Adipocyte (in vitro differentiated cells): Measurements from ENCODE around the gene KRTCAP3.

Experiments used
- DNase-seq: peaks from one replicate; pipeline ENCODE4 v3.0.0-alpha.2; 2015; ENCODE audit warnings: low read depth
- H3K27me3 ChIP-seq: replicated peaks from 2 replicates; pipeline ENCODE4 v1.7.0; 2013; ENCODE audit warnings: mild to moderate bottlenecking, low read length, moderate library complexity; ENCODE audit not compliant: control insufficient read depth, insufficient read depth
- H3K36me3 ChIP-seq: 2 replicates; pipeline ENCODE4 v1.7.0; 2013; ENCODE audit warnings: low read length, mild to moderate bottlenecking, moderate library complexity; ENCODE audit not compliant: control insufficient read depth, insufficient read depth, severe bottlenecking
- H3K4me1 ChIP-seq: 2 replicates; pipeline ENCODE4 v1.7.0; 2013; ENCODE audit warnings: mild to moderate bottlenecking, low read length, moderate library complexity; ENCODE audit not compliant: control insufficient read depth, insufficient read depth
- H3K4me3 ChIP-seq: 2 replicates; pipeline ENCODE4 v1.7.0; 2013; ENCODE audit warnings: mild to moderate bottlenecking, low read length, moderate library complexity
- H3K9ac ChIP-seq: 2 replicates; pipeline ENCODE4 v1.7.0; 2013; ENCODE audit warnings: mild to moderate bottlenecking, low read length, moderate library complexity
- H3K9me3 ChIP-seq: 2 replicates; pipeline ENCODE4 v1.7.0; 2013; ENCODE audit warnings: mild to moderate bottlenecking, low read length, moderate library complexity; ENCODE audit not compliant: control insufficient read depth

Gene KRTCAP3

DNA sequence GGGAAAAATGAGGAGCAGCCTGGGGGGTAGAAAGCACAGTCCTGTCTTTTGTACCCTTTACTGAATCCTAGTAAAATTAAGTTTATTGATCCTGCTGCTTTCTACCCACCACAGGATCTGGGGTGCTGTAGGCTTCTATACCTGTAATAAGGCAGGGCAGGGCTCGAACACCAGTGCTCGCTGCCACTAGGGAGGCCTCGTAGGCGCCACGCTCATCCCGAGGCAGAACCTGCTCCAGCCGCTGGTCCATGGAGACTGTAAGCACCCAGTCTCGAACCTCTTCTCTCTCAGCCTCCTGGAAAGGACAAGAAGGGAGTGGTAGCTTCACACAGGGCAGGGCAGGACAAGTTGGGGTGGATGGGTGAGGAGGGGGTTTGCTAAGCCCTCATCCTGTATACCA lies 3.0 kb downstream of the KRTCAP3 start:
- Histone ChIP-seq H3K4me1 (no peaks in the 10 kb centered on the region), H3K9me3 (no peaks in the 10 kb centered on the region), H3K36me3 (peaks cover 61% of the 10 kb centered on the region)

GRCh38 chr2:27445615-27446014 lies 3.4 kb downstream of the KRTCAP3 start:
- H3K36me3 ChIP-seq = peaks cover 59% of the 10 kb centered on the region
- H3K9me3 ChIP-seq = no peaks in the 10 kb centered on the region
- no peak for DNase-seq
- H3K4me1 ChIP-seq = no peaks in the 10 kb centered on the region
- no peak overlapping the region for H3K9ac ChIP-seq
- no peak overlapping the region for H3K4me3 ChIP-seq
- H3K27me3 ChIP-seq = no peaks in the 10 kb centered on the region

More for the DNA sequence above, 3.0 kb downstream of the KRTCAP3 start:
- Histone ChIP-seq H3K4me3 (no peak overlapping the region), H3K27me3 (no peaks in the 10 kb centered on the region), H3K9ac (no peak overlapping the region)
- no peak for DNase-seq

DNA sequence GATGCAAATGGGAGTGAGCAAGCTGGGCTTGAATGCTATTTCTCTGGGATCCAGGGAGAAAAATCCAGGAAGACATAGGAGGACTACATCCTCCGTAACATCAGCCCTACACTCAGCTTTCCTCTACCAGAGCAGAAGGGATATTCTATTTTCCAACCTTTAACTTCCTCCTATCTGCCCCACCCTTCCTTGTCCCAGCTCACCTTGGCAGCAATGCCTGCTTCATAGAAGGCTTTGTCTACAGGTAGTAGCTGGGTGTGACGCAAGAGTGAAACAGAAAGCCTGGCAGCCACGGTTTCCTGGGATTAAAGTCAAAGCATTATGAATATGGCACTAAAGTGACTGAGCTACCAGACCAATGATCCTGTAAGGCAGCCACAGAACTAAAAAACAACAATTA lies 3.9 kb downstream of the KRTCAP3 start:
- no peak for DNase-seq
- no peaks in the 10 kb centered on the region for H3K9me3 ChIP-seq
- peaks cover 54% of the 10 kb centered on the region for H3K36me3 ChIP-seq
- no peaks in the 10 kb centered on the region for H3K27me3 ChIP-seq
- H3K4me1 ChIP-seq = no peaks in the 10 kb centered on the region
- H3K9ac ChIP-seq = no peak overlapping the region
- H3K4me3 ChIP-seq = no peak overlapping the region

DNA sequence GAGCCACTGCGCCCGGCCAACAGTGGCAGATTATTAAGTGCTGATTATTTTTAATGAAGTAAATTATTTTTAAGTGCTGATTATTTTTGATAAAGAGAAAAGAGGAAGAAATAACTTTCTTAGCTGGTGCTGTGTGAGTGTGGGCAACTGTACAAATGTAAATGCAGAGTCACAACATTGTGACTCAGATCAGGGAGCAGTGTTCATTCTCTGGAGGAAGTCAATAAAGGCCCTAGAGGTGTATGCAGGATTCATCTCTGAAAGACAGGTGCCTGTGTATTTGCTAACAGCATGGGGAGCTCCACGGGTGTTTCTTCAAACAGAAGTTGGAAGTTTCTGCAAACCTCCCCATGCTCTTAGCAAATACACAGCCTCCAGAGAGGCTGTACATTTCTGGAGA lies 6.2 kb downstream of the KRTCAP3 start:
- DNase-seq = no peak
- no peaks in the 10 kb centered on the region for H3K9me3 ChIP-seq
- H3K36me3 ChIP-seq = peaks cover 60% of the 10 kb centered on the region
- H3K27me3 ChIP-seq = no peaks in the 10 kb centered on the region
- no peak overlapping the region for H3K4me3 ChIP-seq
- H3K4me1 ChIP-seq = no peaks in the 10 kb centered on the region
- H3K9ac ChIP-seq = no peak overlapping the region

DNA sequence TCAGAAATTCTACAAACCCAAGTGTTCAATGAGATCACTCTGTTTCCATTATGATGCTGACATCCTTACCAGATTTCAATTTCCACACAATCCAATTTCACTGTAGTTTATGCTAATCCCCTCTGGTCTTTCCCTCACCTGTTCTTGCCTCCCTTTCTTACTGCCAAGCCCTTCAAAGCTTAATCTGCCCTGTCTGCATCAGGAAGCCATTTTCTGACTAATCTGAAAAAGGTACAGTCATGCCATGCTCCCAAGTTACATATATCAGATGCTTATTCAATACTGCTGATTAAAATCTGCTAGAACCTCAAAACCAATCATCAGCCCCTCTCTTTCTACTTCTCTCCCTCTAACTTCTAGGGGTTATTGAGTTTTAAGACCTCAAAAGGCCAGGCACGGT lies 8.9 kb downstream of the KRTCAP3 start:
- no peak for DNase-seq
- no peak overlapping the region for H3K4me3 ChIP-seq
- no peaks in the 10 kb centered on the region for H3K9me3 ChIP-seq
- H3K36me3 ChIP-seq = peaks cover 65% of the 10 kb centered on the region
- no peaks in the 10 kb centered on the region for H3K27me3 ChIP-seq
- no peaks in the 10 kb centered on the region for H3K4me1 ChIP-seq
- no peak overlapping the region for H3K9ac ChIP-seq

GRCh38 chr2:27453968-27454367 lies 11.8 kb downstream of the KRTCAP3 start:
- Histone ChIP-seq H3K9ac (no peak overlapping the region), H3K4me3 (no peak overlapping the region), H3K27me3 (no peaks in the 10 kb centered on the region), H3K4me1 (no peaks in the 10 kb centered on the region), H3K36me3 (peaks cover 72% of the 10 kb centered on the region), H3K9me3 (no peaks in the 10 kb centered on the region)
- DNase-seq = no peak

GRCh38 chr2:27461118-27461517 lies 18.9 kb downstream of the KRTCAP3 start:
- Histone ChIP-seq H3K9me3 (no peaks in the 10 kb centered on the region), H3K4me1 (no peaks in the 10 kb centered on the region), H3K4me3 (no peak overlapping the region), H3K36me3 (peaks cover 55% of the 10 kb centered on the region), H3K27me3 (no peaks in the 10 kb centered on the region), H3K9ac (no peak overlapping the region)
- no peak for DNase-seq

DNA sequence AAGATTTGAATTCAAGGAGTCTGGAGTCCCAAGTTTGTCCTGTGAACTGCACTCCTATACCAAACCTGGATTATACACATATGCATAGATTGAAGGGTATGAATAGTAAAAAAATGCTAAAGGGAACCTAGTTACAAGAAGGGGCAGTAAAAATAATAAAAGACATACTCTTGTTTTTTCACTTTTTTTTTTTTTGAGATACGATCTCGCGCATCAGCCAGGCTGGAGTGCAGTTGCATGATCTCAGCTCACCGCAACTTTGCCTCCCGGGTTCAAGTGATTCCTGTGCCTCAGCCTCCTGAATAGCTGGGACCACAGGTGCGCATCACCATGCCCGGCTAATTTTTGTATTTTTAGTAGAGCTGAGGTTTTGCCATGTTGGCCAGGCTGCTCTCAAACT lies 22.3 kb downstream of the KRTCAP3 start:
- no peaks in the 10 kb centered on the region for H3K4me1 ChIP-seq
- H3K9ac ChIP-seq = no peak overlapping the region
- no peak overlapping the region for H3K4me3 ChIP-seq
- H3K27me3 ChIP-seq = no peaks in the 10 kb centered on the region
- peaks cover 27% of the 10 kb centered on the region for H3K36me3 ChIP-seq
- DNase-seq = no peak
- no peaks in the 10 kb centered on the region for H3K9me3 ChIP-seq

GRCh38 chr2:27471961-27472360 lies 29.8 kb downstream of the KRTCAP3 start:
- no peaks in the 10 kb centered on the region for H3K9me3 ChIP-seq
- DNase-seq = no peak

GRCh38 chr2:27485496-27485895 lies 43.3 kb downstream of the KRTCAP3 start:
- Histone ChIP-seq H3K9ac (no peak overlapping the region), H3K9me3 (no peaks in the 10 kb centered on the region), H3K4me3 (no peak overlapping the region), H3K27me3 (no peaks in the 10 kb centered on the region), H3K36me3 (peaks cover 35% of the 10 kb centered on the region), H3K4me1 (peaks cover 8% of the 10 kb centered on the region)
- no peak for DNase-seq

More at GRCh38 chr2:27471961-27472360, 29.8 kb downstream of the KRTCAP3 start:
- Histone ChIP-seq H3K4me1 (no peaks in the 10 kb centered on the region), H3K4me3 (no peak overlapping the region), H3K9ac (no peak overlapping the region), H3K27me3 (no peaks in the 10 kb centered on the region), H3K36me3 (peaks cover 51% of the 10 kb centered on the region)

DNA sequence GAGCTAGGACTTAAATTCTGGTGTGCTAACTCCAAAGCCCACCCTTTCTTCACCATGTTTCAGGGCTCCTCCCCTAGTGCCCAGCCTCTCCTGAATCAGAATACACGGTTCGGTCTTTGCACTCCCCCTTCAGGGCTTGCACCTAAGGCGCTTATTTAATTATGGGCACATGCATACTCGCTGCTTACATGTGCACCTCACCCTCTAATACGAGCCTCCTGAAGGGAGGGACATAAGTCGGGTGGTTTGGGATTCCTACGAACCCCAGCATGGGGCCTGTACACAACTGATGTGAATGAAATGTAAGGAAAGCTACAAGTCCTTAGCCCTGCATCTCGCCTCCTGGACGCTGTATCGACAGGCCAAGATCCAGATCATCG lies 46.9 kb downstream of the KRTCAP3 start:
- peak overlapping the region; percentile 86 for H3K4me3 ChIP-seq
- peaks cover 35% of the 10 kb centered on the region for H3K36me3 ChIP-seq
- H3K27me3 ChIP-seq = no peaks in the 10 kb centered on the region
- no peaks in the 10 kb centered on the region for H3K9me3 ChIP-seq
- peaks cover 18% of the 10 kb centered on the region for H3K4me1 ChIP-seq
- DNase-seq = peak; percentile 40
- H3K9ac ChIP-seq = peak overlapping the region; percentile 84
